Glomerular visceral epithelial cell (primary cell): ENCODE results near the gene XIST.
"Not testable (repeated sequence)": the region's sequence is repeated elsewhere in the genome, so short reads cannot be mapped to it uniquely, and the experiment has no call there.

ENCODE experiments used
- DNase-seq: peaks from one replicate; pipeline ENCODE4 v3.0.0-alpha.2; 2016; ENCODE audit errors: extremely low spot score

The XIST gene

DNA sequence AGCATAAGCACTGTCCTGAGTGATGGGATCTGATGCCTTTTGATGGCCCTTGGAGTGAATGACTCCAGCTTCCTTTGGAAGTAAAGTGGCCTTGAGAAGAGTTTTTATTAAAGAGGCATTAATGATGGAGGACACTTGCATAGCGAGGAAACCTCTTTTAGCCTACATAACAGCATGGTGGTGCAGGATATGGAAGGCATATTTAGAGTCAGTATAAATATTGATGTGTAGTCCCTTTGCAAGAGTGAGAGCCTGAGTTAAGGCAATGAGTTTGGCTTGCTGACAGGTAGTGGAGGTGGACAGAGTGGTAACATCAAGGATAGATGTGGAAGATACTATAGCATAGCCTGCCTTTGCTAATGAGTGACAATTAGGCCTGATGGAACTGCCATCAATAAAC is 48.4 kb downstream of the XIST start:
- DNase-seq: not testable (repeated sequence)

DNA sequence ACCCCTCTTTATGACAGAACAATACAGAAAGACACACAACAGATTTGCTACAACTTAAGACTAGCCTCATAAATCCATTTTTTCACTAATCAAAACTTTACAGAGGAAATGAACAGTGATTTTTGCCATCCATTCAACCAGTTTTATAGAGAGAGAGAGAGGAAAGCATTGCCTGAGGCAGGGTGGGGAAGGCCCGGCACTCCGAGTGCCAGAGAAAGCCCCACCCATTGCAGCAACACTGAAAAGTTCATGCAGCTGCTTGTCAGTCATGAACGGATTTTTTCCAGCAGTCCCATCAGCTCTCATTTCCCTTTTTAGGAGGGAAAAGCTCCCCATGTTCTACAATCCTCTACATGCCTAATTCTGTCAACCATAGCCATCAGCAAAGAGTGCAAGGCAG is 52.6 kb downstream of the XIST start:
- DNase-seq: no peak

DNA sequence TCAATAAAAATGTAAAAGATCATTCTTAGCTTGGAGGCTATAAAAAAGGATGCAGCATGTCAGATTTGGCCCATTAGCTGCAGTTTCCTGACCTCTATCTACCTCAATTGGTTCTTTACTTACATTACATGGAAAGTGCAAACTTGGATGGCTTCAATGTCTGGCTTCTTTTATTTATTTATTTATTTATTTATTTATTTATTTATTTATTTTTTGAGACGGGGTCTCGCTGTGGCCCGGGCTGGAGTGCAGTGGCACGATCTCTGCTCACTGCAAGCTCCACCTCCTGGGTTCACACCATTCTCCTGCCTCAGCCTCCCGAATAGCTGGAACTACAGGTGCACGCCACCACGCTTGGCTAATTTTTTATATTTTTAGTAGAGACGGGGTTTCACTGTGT is 60.0 kb downstream of the XIST start:
- DNase-seq: not testable (repeated sequence)

DNA sequence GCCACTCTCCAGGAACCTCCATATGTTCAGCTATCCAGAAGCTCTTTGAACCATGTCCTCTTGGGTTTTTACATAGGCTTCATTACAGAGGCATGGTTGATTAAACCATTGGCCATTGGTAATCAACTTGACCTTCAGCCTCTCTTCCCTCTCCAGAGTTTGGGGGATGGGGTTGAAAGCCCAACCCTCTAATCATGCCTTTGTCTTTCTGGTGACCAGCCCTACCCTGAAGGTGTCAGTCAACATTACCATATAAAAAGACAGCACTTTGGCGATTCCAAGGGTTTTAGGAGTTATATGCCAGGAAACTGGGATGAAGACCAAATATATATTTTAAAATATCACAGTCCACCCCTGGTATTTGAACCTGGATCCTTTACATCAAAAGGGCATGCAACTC is 67.0 kb downstream of the XIST start:
- DNase-seq: no peak
